RWPE1 (cell line): ENCODE data around the gene SORCS1.

ENCODE experiments used
- CTCF ChIA-PET: fragments of 350-600 bp; sonication (Branson Sonifier 250); formaldehyde crosslinking; extraction: SDS; loops from one replicate; lab custom pipeline; 2021; lab: Yijun Ruan, JAX
- POLR2A ChIA-PET: fragments of 400-600 bp; formaldehyde crosslinking; extraction: SDS; loops from one replicate; lab custom pipeline; 2020; ENCODE audit warnings: antibody characterized with exemption; ENCODE audit not compliant: low non-redundant PET; lab: Yijun Ruan, JAX
- DNase-seq: peaks from one replicate; pipeline ENCODE4 v3.0.0; 2012; ENCODE audit warnings: low spot score
- H3K27ac ChIP-seq: fragments of 450-650 bp; 2 replicates; pipeline ENCODE4 v1.5.1; 2017
- CTCF ChIP-seq: fragments of 450-650 bp; conservative IDR thresholded peaks from 2 replicates; pipeline ENCODE4 v1.5.1; 2017; ENCODE audit warnings: low read depth, mild to moderate bottlenecking

The SORCS1 gene

GRCh38 chr10:107152087-107152486, 12.4 kb downstream of the SORCS1 start:
- CTCF ChIA-PET = no interaction called here
- POLR2A ChIA-PET = no interaction called here
- H3K27ac ChIP-seq = no peak overlapping the region
- DNase-seq = no peak
- TF ChIP-seq CTCF = no peak

- CTCF ChIA-PET = no interaction called here
- no peak overlapping the region for H3K27ac ChIP-seq
- POLR2A ChIA-PET = no interaction called here
- DNase-seq = no peak
- TF ChIP-seq CTCF = no peak
These were observed 15.6 kb downstream of the SORCS1 start for GRCh38 chr10:107148906-107149305.

GRCh38 chr10:107144490-107144889, 20.0 kb downstream of the SORCS1 start:
- ChIA-PET CTCF (no interaction called here), POLR2A (no interaction called here)
- no peak for DNase-seq
- H3K27ac ChIP-seq = no peak overlapping the region
- TF ChIP-seq CTCF = no peak

- no peak for TF ChIP-seq CTCF
- CTCF ChIA-PET = no interaction called here
- DNase-seq = no peak
- no peak overlapping the region for H3K27ac ChIP-seq
- POLR2A ChIA-PET = no interaction called here
These were observed 22.9 kb downstream of the SORCS1 start for GRCh38 chr10:107141524-107142061.

GRCh38 chr10:107139237-107139636, 25.3 kb downstream of the SORCS1 start:
- ChIA-PET POLR2A (no interaction called here), CTCF (no interaction called here)
- no peak overlapping the region for H3K27ac ChIP-seq
- no peak for DNase-seq
- TF ChIP-seq CTCF = no peak

- ChIA-PET CTCF (no interaction called here), POLR2A (no interaction called here)
- no peak overlapping the region for H3K27ac ChIP-seq
- no peak for TF ChIP-seq CTCF
- DNase-seq = no peak
These were observed 30.9 kb downstream of the SORCS1 start for GRCh38 chr10:107133656-107134055.
